HCEC 1CT (cell line): ENCODE data around the gene HS3ST2.

Experiments
- DNase-seq: peaks from one replicate; pipeline ENCODE4 v3.0.0-alpha.2; 2017

Gene HS3ST2

DNA sequence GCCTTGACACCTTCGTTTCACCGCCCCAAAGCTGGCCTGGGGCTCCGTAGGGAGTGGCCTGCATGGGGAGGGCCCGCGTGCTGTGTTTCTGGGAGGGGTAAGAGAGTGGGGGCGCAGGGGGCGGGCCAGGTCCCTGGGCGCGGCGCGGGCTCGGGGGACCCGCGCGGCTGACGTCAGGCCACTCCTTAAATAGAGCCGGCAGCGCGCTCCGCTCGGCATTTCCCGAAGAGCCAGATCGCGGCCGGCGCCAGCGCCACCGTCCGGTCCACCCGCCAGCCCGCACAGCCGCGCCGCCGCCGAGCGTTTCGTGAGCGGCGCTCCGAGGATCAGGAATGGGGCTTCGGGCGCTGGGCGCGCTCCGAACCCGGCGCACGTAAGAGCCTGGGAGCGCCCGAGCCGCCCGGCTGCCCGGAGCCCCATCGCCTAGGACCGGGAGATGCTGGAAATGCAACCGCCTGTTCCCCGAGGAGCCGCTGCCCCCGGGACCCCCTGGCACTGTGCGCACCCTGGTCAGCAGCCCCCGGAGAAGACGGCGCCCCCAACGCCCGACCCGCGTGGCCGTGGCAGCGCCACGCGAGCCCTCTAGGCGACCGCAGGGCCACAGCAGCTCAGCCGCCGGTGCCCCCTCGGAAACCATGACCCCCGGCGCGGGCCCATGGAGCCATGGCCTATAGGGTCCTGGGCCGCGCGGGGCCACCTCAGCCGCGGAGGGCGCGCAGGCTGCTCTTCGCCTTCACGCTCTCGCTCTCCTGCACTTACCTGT, at the start of gene HS3ST2:
Gene HS3ST2 (plus strand): TSS at position 215 of the 763 bp plus-strand sequence. CDS start 449 bp downstream, at position 664.
- no peak for DNase-seq

DNA sequence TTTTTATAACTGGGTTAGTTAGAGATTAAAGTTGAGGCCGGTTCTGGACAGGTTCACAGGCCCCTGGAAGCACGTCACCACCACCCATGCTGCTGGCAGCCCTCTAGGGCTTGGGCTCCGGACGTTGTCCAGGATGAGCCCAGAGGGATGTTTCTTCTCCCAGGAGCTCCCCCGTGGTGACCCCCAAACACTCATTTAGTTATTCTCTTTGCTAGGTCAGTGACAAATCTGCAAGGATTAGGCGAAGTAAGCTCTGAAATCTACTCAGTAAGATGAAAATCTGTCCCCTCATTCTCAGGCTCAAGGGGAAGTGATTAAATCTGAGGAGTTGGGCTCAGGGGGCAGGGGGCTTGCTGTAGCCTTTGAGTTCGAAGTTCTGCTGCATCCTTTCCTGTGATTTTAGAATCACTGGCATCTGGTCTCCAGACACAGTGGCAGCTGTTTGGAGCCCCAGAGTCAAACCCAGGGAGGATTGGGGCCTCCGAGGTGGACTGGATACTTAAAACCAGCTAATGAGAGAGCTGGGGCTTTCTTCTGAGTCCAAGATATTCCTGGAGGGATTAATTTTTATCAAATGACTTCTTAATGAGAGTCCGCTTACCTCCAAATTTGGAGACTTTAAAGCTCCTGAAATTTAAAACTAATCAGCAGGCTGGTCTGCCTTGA, 49.2 kb upstream of the HS3ST2 start:
- no peak for DNase-seq

DNA sequence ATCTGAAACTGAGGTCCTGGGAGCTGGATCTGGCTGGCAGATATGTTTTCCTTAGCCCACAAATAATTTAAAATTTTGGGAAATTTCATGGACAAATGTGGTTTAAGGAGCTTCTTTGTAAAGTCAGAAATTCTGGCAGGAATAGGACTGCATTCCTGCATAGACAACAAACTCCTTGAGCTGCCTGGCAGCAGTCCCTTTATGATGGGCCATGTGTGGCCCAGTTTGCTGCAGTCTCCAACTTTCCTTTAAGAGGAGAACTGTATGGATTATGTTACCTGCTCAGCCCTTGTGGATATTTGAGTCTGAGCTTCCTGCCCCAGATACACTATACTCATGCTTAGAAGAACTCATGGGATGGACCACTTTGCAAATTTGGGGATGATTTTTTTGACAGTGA, 48.5 kb upstream of the HS3ST2 start:
- no peak for DNase-seq

DNA sequence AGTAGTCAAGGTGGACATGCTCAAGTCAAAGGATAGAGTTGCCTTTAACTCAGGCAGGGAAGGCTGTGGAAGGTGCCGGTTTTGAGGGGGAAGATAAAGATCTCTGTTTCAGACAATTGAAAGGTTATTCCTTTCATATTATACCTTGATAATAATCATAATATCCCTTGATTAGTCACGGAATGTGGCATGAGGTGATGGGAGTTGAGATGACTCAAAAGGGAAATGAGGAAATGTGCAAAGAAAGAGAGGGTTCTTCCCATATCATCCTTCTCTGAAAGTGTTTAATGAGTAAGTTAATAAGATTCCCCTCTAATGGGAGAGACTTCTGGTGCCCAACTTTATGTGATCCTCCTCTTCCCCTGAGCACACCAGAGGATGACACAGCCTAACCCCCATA, 43.1 kb upstream of the HS3ST2 start:
- DNase-seq: no peak

DNA sequence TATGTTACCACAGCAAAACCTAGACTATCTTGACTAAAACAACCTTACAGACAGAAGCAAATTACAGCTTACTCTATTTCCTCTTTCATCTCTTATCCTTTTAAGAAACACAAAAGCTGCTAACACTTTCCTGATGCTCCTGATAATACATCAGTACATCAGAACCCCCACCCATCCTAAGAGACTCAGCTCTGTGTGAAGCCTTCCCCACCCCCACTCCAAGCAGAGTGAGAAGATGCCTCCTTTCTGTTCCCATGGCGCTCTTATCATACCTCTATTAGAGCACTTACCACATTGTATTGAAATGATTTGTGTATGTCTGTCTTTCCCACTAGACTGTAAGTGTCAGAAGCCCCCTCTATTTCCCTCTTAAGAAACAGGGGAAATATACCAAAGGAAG, 42.4 kb upstream of the HS3ST2 start:
- no peak for DNase-seq

DNA sequence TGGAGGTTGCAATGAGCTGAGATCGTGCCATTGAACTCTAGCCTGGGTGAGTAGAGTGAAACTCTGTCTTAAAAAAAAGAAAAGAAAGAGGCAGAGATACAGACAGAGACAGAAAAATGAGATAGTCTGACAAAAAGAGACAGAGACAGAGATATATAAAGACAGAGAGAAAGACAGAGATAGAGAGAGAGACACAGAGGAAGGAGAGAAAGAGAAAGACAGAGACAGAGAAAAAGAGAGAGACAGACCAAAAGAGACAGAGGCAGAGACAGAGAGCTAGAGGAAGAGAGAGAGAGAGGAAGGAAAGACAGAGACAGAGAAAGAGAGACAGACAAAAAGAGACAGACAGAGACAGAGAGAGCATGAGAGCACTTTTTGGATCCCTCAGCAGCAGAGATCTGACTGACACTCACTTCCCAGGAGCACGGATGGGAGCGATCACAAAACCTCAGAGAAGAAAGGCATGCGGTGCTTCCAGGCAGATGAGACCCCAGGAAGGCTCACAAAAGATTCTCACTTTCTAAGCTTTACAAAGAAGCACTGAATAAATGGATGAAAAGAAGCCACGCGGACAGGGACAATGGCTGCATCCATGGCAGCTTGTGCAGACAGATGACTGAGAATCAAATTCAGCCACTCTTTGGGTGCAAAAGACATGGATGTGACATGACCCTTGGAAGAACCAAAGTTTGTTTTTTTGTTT, 38.6 kb upstream of the HS3ST2 start:
- DNase-seq: no peak

DNA sequence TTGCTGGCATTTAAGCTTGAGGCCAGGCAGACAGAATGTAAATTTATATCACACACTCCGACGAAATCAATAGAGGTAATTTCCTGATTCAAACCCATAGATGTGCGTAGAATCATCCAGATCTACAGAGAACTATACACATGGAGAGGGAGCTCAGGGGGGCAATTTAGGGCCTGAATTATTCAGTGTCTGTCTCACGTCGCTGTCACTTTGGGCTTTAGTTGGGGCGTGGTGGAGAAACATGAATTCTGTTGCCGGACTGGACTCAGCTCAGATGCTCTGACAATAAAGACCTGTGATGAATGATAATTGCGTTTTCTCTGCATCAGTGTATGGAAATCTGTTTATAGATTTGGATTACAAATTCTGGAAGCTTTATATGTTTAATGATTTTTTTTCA, 32.5 kb upstream of the HS3ST2 start:
- no peak for DNase-seq

DNA sequence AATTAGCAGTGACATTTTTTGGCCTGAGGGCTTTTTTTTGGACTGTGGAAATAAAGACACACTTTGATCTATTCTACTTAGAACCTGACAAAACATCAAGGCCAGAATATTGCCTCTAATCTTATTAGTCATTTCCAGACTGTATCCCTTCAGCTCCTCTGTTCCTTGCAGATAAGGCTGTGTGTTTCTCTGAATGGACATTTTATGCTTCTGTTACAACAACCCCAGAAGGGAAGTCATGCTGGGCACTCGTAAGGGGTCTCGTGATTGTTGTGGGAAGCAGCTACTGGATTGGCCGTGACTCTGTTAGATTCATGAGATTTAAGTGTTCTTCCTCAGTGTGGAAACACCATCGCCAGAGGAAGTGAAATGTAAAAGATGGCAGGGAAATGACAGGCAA, 31.6 kb upstream of the HS3ST2 start:
- DNase-seq: no peak

DNA sequence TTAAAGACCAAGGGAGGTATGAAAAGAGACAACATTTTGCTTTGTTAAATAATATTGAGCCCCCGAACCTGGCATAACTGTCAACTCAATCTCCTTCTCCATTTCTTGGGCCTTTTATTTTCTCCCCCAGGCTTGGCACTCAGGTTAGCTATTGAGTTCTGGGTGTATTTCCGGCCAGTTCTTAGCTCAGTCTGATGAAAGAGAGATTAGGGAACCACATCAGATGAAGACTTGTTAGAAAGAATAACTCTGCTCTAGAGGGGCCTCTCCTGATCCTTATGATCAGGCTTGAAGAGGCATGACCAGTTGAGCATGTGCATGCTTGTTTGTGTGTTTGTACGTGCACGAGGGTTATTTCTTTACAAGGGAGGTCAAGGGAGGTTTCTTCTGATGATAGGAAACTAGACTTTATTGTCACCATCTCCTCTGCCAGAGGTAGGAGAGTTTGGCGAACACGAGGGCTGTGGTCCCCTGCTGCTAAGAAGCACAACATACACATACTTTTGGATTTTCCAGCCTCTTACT, 29.2 kb upstream of the HS3ST2 start:
- DNase-seq: no peak

DNA sequence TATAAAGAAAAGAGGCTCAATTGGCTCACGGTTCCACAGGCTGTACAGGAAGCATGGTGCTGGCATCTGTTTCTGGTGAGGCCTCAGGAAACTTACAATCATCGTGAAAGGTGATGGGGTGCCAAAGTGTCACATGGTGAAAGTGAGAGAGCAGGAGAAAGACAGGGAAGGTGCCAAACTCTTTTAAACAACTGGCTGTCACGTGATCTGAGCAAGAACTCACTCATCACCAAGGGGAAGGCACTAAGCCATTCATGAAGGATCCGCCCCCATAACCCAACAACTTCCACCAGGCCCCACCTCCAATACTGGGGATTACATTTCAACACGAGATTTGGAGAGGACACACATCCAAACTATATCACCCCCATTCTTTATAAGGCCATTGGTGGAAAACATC, 28.4 kb upstream of the HS3ST2 start:
- no peak for DNase-seq

DNA sequence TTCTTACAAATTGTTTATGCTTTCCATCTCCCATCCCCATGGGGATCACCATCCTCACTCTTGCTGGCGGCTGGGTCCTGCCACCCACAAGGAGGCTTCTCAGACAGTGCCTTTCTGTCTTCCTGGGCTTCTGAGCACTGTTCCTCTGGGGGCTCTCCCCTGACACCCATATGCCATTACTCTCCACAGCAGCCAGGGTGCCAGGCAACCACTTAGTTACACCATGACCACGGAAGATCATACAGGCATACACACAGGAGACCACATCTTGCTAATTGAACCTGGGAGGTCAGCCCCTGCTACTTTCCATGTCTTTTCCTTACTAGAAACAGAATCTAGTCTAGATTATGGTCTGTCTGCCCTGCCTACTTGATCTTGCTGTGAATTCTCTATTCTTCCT, 27.7 kb upstream of the HS3ST2 start:
- no peak for DNase-seq

DNA sequence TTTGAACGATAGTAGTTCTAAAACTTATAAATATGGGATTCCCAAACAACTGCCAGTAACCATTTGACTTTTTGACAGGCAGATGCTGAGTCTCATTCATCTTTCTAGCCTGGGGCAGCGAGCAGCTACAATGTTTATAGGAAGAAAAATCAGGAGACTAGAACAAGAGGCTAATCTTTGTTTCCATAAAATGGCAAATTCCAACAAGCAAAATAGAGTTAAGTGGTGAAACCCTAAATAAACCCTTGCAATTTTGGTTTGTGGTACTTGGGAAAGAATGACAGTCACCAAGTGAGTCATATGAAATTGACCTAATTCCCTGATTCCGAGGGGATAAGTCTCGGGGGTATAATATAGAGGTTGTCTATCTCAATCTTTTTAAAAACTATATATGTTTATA, 27.3 kb upstream of the HS3ST2 start:
- peak; percentile 19 for DNase-seq

DNA sequence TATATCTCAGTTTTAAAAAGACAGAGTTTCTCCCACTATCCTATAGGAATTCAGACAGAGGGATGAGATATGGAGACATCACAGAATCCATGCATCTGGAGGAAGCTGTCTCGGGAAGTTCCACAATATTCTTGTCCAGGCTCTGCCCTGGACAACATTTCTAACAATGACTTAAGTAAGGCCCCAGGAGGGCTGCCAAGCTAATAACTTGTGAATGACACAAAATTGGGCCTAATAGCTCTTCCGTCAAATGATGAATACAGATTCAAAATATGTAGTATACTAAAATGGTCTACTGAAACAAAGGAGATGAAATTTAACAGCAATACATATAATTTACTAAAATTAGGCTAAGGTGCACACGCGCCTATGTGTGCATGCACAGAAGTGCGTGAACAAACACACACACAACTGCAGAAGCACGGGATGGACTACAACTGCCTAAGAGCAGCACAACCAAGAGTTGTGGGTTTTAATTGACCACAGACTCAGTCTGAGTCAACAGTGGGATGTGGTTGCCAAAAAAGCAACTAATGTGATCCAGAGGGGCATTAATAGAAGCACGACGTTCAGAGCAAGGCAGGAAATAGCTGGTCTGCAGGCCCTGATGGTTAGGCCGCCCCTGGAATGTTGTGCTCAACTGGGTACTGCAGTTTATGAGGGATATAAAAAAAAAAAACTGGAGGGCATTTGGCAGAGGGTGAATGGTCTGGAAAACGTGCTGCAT, 26.3 kb upstream of the HS3ST2 start:
- peak; percentile 89 for DNase-seq

DNA sequence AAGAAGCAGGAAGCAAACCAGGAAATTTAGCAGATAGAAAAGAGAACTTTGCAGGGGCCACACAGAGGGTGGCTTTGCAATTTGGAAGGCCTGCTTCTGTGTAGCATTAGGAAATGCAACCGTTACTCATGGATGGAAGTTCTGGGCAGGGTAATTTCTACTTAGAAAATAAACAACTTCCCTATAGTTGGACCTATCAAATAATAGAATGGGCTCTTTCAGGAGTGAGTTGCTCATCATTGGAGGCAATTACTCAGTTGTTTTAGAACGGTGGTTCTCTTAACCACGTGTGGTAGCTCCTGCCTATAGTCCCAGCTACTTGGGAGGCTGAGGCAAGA, 25.8 kb upstream of the HS3ST2 start:
- DNase-seq: peak; percentile 67

DNA sequence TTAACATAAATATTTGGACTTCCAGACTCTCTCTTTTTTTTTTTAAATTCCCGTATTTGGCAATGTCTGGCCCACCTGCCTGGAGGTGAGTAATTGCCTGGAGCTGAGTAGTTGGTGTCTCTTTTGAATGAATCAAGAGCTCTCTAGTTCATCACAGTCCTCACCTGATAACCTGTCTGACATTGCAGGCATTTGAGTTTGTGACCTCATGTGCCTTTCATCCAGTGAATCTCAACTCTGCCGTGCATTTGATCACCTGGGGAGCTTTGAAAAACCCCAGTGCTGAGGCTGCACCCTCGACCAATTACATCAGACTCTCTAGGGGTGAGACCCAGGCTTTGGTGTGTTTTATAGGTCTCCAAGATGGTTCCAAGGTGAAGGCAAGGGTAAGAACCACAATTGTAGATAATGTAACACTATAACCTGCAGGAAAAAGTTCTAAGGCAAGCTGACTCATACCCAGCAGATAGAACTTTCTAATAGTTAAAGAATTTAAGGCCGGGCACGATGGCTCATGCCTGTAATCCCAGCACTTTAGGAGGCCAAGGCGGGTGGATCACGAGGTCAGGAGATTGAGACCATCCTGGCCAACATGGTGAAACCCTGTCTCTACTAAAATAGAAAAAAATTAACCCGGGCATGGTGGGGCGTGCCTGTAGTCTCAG, 24.5 kb upstream of the HS3ST2 start:
- peak; percentile 74 for DNase-seq

DNA sequence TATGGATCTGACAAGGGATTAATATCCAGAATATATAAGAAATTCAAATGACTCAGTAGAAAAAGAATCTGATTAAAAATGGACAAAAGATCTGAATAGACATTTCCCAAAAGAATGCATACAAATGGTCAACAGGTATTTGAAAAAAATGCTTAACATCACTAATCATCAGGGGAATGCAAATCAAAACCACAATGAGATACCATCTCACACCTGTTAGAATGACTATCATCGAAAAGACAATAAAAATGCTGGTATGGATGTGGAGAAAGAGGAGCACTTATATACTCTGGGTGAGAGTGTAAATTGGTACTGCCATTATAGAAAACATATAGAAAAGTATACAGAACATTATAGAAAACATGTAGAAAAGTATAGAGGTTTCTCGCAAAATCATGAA, 16.4 kb upstream of the HS3ST2 start:
- no peak for DNase-seq

DNA sequence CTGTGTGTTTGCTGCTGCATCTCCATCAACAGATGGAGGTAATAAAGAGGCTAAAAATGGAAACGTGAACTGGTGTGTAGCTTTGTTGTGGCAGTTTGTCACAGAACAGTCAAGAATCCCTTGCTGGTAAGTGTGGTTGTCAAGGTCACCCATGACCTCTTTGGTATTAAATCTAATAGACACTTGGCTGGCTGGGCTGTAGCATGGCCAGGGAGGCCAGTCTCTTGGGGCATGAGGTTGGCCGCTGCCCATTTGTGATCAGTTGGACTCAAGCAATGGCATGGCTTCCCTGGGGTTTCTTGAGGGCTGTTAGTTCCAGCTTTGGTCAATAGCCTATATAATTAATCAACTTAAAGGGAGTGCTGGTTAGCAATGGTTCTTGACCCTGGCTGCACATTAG, 14.8 kb upstream of the HS3ST2 start:
- no peak for DNase-seq

DNA sequence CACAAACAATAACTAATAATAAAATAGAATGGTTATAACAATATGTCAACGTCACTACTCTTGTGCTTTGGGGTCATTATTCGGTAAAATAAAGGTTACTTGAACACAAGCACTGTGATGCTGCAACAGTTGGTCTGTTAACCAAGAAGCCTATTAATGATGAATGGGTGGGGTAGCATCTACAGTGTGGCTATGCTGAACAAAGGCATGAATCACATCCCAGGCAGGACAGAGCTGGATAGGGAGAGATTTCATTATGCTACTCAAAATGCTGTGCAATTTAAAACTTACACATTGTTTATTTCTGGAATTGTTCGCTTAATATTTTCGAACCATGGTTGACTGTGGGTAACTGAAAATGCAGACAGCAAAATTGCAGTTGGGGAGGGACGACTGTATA, 9.1 kb upstream of the HS3ST2 start:
- DNase-seq: no peak

DNA sequence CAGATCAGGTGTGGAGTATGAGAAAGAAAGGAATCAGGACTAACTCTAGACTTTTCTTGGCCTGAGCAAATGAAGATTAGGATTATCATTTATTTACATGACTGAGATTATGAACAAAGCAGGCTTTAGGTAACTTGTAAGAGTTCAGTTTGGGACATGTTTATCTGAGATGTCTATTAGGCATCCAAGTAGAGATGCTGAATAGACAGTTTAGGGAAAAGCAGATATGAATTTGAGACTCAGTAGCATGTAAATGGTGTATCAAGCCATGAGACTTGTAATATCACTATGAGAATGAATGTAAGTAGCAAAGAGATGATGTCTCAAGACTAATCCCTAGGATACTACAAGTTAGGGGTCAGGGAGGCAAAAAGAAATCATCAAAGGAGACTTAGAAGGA, 8.6 kb upstream of the HS3ST2 start:
- DNase-seq: no peak

DNA sequence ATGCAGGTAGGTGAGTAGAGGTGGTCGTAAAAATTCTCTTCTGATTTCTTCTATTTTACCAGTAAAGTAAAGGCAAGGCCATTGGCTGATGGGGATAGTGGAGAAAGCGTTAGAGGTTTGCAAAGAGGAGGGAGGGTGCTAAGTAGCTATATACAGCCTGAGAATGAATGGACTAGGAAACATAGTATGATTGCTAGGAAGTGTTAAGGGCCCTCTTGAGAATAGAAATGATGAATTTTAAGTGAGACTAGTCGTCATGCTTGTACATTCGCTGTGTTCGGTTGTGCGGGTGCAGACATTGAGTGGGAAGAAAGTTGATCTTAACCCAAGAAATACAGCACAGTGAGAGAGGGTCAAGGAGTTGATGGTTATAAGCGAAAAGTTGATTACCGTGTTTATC, 7.2 kb upstream of the HS3ST2 start:
- no peak for DNase-seq

DNA sequence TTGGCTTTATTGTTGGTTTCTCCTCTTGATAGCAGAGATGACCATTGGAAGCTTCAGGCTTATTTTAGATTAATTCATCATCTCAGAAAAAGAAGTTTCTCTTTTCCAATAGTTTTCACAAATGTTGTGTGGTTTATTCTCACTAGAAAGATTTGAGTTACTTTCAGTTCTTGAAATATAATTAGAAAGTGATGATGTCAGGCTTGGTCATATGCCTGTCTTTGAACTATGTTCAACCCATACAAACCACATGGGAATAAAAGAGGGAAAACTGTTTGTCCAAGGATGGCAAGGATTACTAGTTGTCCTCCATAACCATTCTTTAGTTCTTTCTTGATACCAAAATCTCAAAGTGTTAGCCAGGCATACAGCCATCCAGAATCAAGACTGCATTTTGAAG, 3.7 kb upstream of the HS3ST2 start:
- DNase-seq: no peak

DNA sequence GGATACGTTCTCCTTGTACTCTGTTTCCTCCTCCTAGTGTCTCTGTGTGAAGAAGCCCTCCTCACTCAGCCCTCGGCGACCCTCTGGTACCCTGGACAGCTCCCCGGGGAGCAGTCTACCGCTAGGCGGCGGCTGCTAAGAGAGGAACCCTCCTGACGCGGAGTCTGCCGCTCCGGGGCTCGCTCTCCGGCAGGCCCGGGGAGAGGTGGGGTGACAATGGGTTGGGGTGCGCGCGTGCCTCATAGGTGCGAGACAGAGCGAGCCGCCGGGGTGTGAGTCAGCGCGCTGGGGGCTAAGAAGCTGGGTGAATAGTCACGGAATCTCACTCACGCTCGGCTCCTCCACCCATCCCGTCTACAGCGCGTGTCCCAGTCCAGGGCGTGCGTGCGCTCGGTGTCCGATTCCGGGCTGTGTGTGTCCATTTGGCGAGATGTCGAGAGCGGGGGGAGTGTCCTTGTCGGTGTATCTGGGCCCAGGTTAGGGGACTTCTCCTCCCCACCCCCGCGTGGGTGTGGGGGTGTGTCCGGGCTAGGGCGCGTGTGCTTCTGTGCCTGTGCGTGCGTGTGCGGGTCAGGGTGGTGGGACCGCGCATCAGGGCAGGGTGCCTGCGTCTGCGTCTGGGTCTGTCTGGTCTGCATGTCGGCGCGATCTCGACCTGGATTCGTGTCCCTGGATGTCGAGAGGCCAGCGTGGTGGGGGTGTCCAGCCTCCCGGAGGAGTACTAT, 577 bp upstream of the HS3ST2 start:
- DNase-seq: no peak
